Fibroblast of villous mesenchyme (primary cell): Measurements from ENCODE around the gene TPCN1. TPM values are rescaled to one million over a fixed set of nuclear protein-coding genes. Genes with fewer than 3 reads are reported as not detected.

ENCODE experiments used
- DNase-seq: peaks from one replicate; pipeline ENCODE4 v3.0.0-alpha.2; 2010; ENCODE audit warnings: low read depth
- H3K4me3 ChIP-seq: 2 replicates; pipeline ENCODE4 v1.5.1; 2011; ENCODE audit warnings: low read depth, mild to moderate bottlenecking, low read length
- CTCF ChIP-seq: IDR thresholded peaks from 2 replicates; pipeline ENCODE4 v1.5.1; 2012; ENCODE audit warnings: low read depth, mild to moderate bottlenecking, low read length; ENCODE audit not compliant: insufficient read depth
- total RNA-seq: library from RNA; depleted of rRNA; stranded (reverse); fragments of >200 nt; gene quantifications from 2 replicates; pipeline ENCODE4 v1.2.3, GENCODE V29; 2012

Gene TPCN1
- total RNA-seq, 1 donor: 25.9 TPM

- peak; percentile 42 for DNase-seq
- peak overlapping the region; percentile 92 for H3K4me3 ChIP-seq
- no peak for TF ChIP-seq CTCF
Observed at GRCh38 chr12:113186033-113186365, 35.3 kb upstream of the TPCN1 start.

GRCh38 chr12:113186666-113187325 lies 34.5 kb upstream of the TPCN1 start:
- no peak for TF ChIP-seq CTCF
- no peak for DNase-seq
- peak overlapping the region; percentile 92 for H3K4me3 ChIP-seq

- no peak for DNase-seq
- TF ChIP-seq CTCF: no peak
- H3K4me3 ChIP-seq: no peak overlapping the region
Observed at GRCh38 chr12:113189361-113189760, 31.9 kb upstream of the TPCN1 start.

GRCh38 chr12:113190761-113191160 lies 30.5 kb upstream of the TPCN1 start:
- peak; percentile 60 for DNase-seq
- H3K4me3 ChIP-seq: no peak overlapping the region
- TF ChIP-seq CTCF: no peak

- no peak for TF ChIP-seq CTCF
- DNase-seq: no peak
- no peak overlapping the region for H3K4me3 ChIP-seq
Observed at GRCh38 chr12:113191227-113191626, 30.0 kb upstream of the TPCN1 start.

GRCh38 chr12:113194971-113195391 lies 26.3 kb upstream of the TPCN1 start:
- peak; percentile 74 for DNase-seq
- no peak for TF ChIP-seq CTCF
- H3K4me3 ChIP-seq: no peak overlapping the region

GRCh38 chr12:113195598-113195997 lies 25.7 kb upstream of the TPCN1 start:
- no peak for DNase-seq
- TF ChIP-seq CTCF: no peak
- H3K4me3 ChIP-seq: no peak overlapping the region
